GM23338 (cell line): Measurements from ENCODE around the gene KRTAP2-2. TPM values are rescaled to one million over a fixed set of nuclear protein-coding genes. Genes with fewer than 3 reads are reported as not detected.
"Not testable (repeated sequence)": the region's sequence is repeated elsewhere in the genome, so short reads cannot be mapped to it uniquely, and the experiment has no call there.

Experiments used
- ATAC-seq: fragments of 200-7000 bp; cut with Tn5 transposase; 3 replicates; pipeline ENCODE4 v1.9.1; 2020
- DNase-seq: peaks from one replicate; pipeline ENCODE4 v3.0.0-alpha.2; 2015; ENCODE audit warnings: low spot score
- H2AFZ ChIP-seq: fragments of 200-600 bp; sonication (generic); 2 replicates; pipeline ENCODE4 v1.8.0; 2016; ENCODE audit warnings: antibody characterized with exemption, mild to moderate bottlenecking, moderate library complexity
- H3F3A ChIP-seq: fragments of 200-600 bp; sonication (generic); replicated peaks from 2 replicates; pipeline ENCODE4 v1.8.0; 2017; ENCODE audit warnings: antibody characterized with exemption, mixed run types, low read depth
- H3K27ac ChIP-seq: fragments of 200-600 bp; sonication (generic); 2 replicates; pipeline ENCODE4 v1.6.1; 2016; ENCODE audit warnings: low read depth
- H3K27me3 ChIP-seq: fragments of 200-600 bp; sonication (generic); 2 replicates; pipeline ENCODE4 v1.8.0; 2016; ENCODE audit warnings: mild to moderate bottlenecking, mixed run types, moderate library complexity; ENCODE audit not compliant: insufficient read depth
- H3K36me3 ChIP-seq: fragments of 200-600 bp; sonication (generic); 2 replicates; pipeline ENCODE4 v1.8.0; 2016; ENCODE audit warnings: mild to moderate bottlenecking; ENCODE audit not compliant: insufficient read depth
- H3K4me1 ChIP-seq: fragments of 200-600 bp; sonication (generic); 2 replicates; pipeline ENCODE4 v1.8.0; 2016; ENCODE audit warnings: mild to moderate bottlenecking, moderate library complexity; ENCODE audit not compliant: insufficient read depth
- H3K4me2 ChIP-seq: fragments of 200-600 bp; sonication (generic); 2 replicates; pipeline ENCODE4 v1.7.1; 2017; ENCODE audit warnings: mixed run types
- H3K4me3 ChIP-seq: fragments of 200-600 bp; sonication (generic); 2 replicates; pipeline ENCODE4 v1.6.1; 2016; ENCODE audit warnings: mixed run types
- H3K79me2 ChIP-seq: fragments of 200-600 bp; sonication (generic); replicated peaks from 2 replicates; pipeline ENCODE4 v1.8.0; 2017; ENCODE audit warnings: mild to moderate bottlenecking; ENCODE audit not compliant: insufficient read depth
- H3K9me2 ChIP-seq: fragments of 200-600 bp; sonication (generic); 2 replicates; pipeline ENCODE4 v1.8.0; 2017; ENCODE audit not compliant: insufficient read depth
- H4K20me1 ChIP-seq: fragments of 200-600 bp; sonication (generic); replicated peaks from 2 replicates; pipeline ENCODE4 v1.8.0; 2017; ENCODE audit warnings: mild to moderate bottlenecking; ENCODE audit not compliant: insufficient read depth
- H3K27ac Mint-ChIP-seq: 2 replicates; pipeline ENCODE4 v1.8.0; 2020; ENCODE audit warnings: inconsistent platforms, mild to moderate bottlenecking, moderate library complexity, mixed read lengths
- H3K27me3 Mint-ChIP-seq: 3 replicates; pipeline ENCODE4 v1.8.0; 2022; ENCODE audit warnings: low read depth, mild to moderate bottlenecking, moderate library complexity, mixed read lengths, inconsistent platforms; ENCODE audit not compliant: insufficient read depth, poor library complexity
- H3K36me3 Mint-ChIP-seq: 3 replicates; pipeline ENCODE4 v1.8.0; 2021; ENCODE audit warnings: low read depth, mild to moderate bottlenecking, inconsistent platforms, moderate library complexity, mixed read lengths
- H3K4me1 Mint-ChIP-seq: 3 replicates; pipeline ENCODE4 v1.8.0; 2020; ENCODE audit warnings: mild to moderate bottlenecking, inconsistent platforms, mixed read lengths
- H3K4me3 Mint-ChIP-seq: 3 replicates; pipeline ENCODE4 v1.8.0; 2021; ENCODE audit warnings: moderate library complexity, mild to moderate bottlenecking, inconsistent platforms, mixed read lengths
- H3K9me3 Mint-ChIP-seq: 3 replicates; pipeline ENCODE4 v1.8.0; 2020; ENCODE audit warnings: moderate library complexity, mild to moderate bottlenecking, inconsistent platforms, mixed read lengths
- CTCF ChIP-seq, 2 experiments: fragments of 200-600 bp in 1 of 2; sonication (generic) in 1 of 2; conservative IDR thresholded peaks; 2 replicates each; pipeline versions ENCODE4 v1.5.1 to v1.6.1; 2016 to 2017; ENCODE audit warnings: antibody characterized with exemption in 2 of 2, low read depth in 2 of 2, mild to moderate bottlenecking in 2 of 2, moderate library complexity in 1 of 2
- ETS1 ChIP-seq: IDR thresholded peaks from 2 replicates; pipeline ENCODE4 v1.6.1; 2016; ENCODE audit warnings: antibody characterized with exemption
- EZH2phosphoT487 ChIP-seq: fragments of 200-600 bp; sonication (generic); IDR thresholded peaks from one replicate; pipeline ENCODE4 v1.8.1; 2018; ENCODE audit warnings: antibody characterized with exemption; ENCODE audit not compliant: unreplicated experiment
- JUNB ChIP-seq: IDR thresholded peaks from one replicate; pipeline ENCODE4 v1.6.1; 2016; ENCODE audit warnings: antibody characterized with exemption; ENCODE audit not compliant: unreplicated experiment
- NANOG ChIP-seq: IDR thresholded peaks from 2 replicates; pipeline ENCODE4 v1.6.1; 2016; ENCODE audit warnings: antibody characterized with exemption, borderline replicate concordance
- POLR2AphosphoS5 ChIP-seq: IDR thresholded peaks from 2 replicates; pipeline ENCODE4 v1.6.1; 2016; ENCODE audit warnings: antibody characterized with exemption, low read depth
- REST ChIP-seq: IDR thresholded peaks from one replicate; pipeline ENCODE4 v1.6.1; 2018; ENCODE audit warnings: antibody characterized with exemption; ENCODE audit not compliant: unreplicated experiment
- STAT1 ChIP-seq: IDR thresholded peaks from one replicate; pipeline ENCODE4 v1.6.1; 2016; ENCODE audit warnings: antibody characterized with exemption; ENCODE audit not compliant: unreplicated experiment
- ZNF114 ChIP-seq: fragments of 250-450 bp; sonication (Bioruptor Pico); IDR thresholded peaks from 2 replicates; pipeline ENCODE4 v1.5.0; 2020; ENCODE audit warnings: mild to moderate bottlenecking, moderate library complexity
- ZNF331 ChIP-seq: fragments of 250-450 bp; sonication (Bioruptor Pico); IDR thresholded peaks from 2 replicates; pipeline ENCODE4 v1.5.0; 2020; ENCODE audit warnings: low read depth, mild to moderate bottlenecking, moderate library complexity
- polyA plus RNA-seq: library from polyadenylated mRNA; unstranded; fragments of >200 nt; fragmentation: Nextera tagmentation; extraction: Ambion mirVana; gene quantifications from 2 replicates; pipeline ENCODE4 v1.2.1, GENCODE V29; 2016
- total RNA-seq: library from RNA; depleted of rRNA; stranded (reverse); fragments of >200 nt; shearing (Covaris generic); gene quantifications from 2 replicates; pipeline ENCODE4 v1.2.3, GENCODE V29; 2014

KRTAP2-2 gene
- total and polyA plus RNA-seq, 2 experiments from 2014 or later = not detected

GRCh38 chr17:41065016-41065689 lies 10.1 kb upstream of the KRTAP2-2 start:
- DNase-seq, H3K9me3 Mint-ChIP-seq, H3K27ac Mint-ChIP-seq, H3F3A ChIP-seq, H3K27me3 ChIP-seq, H3K79me2 ChIP-seq, H3K4me3 ChIP-seq, H2AFZ ChIP-seq, H3K4me1 ChIP-seq, H3K4me2 ChIP-seq, H3K4me1 Mint-ChIP-seq, H3K36me3 Mint-ChIP-seq, H4K20me1 ChIP-seq, H3K4me3 Mint-ChIP-seq, H3K9me2 ChIP-seq, H3K27me3 Mint-ChIP-seq, H3K36me3 ChIP-seq, H3K27ac ChIP-seq: not testable (repeated sequence)
- ATAC-seq = peak; percentile 48

- no peaks in the 10 kb centered on the region for H4K20me1 ChIP-seq
- ATAC-seq = no peak
- H3K36me3 Mint-ChIP-seq = no peaks in the 10 kb centered on the region
- no peak overlapping the region for H2AFZ ChIP-seq
- H3K36me3 ChIP-seq = no peaks in the 10 kb centered on the region
- no peak overlapping the region for H3K27ac ChIP-seq
- no peak for DNase-seq
- H3K27me3 ChIP-seq = no peaks in the 10 kb centered on the region
- H3K9me3 Mint-ChIP-seq = no peaks in the 10 kb centered on the region
- H3K4me2 ChIP-seq = no peak overlapping the region
- no peaks in the 10 kb centered on the region for H3K27me3 Mint-ChIP-seq
- peaks cover 2% of the 10 kb centered on the region for H3K4me1 Mint-ChIP-seq
- H3K4me3 Mint-ChIP-seq = no peak overlapping the region
- H3K4me1 ChIP-seq = 0 out of 2 replicates have a peak, but pooled peaks cover 2% of the 10 kb centered on the region
- no peaks in the 10 kb centered on the region; the same call in none of the 2 replicates for H3K9me2 ChIP-seq
- H3K27ac Mint-ChIP-seq = no peak overlapping the region
- no peaks in the 10 kb centered on the region for H3K79me2 ChIP-seq
- H3K4me3 ChIP-seq = no peak overlapping the region
- H3F3A ChIP-seq = no peaks in the 10 kb centered on the region
- TF ChIP-seq JUNB = no peak
- no peak for TF ChIP-seq CTCF (conservative IDR thresholded peaks at IDR 0.05; ENCODE audit: low read depth in 2 of 2)
- no peak for TF ChIP-seq POLR2AphosphoS5
- no peak for TF ChIP-seq ETS1
- TF ChIP-seq REST = no peak
- TF ChIP-seq ZNF331 (CRISPR knock-in tag) = no peak
- TF ChIP-seq EZH2phosphoT487 = no peak
- no peak for TF ChIP-seq NANOG
- TF ChIP-seq ZNF114 = no peak
- no peak for TF ChIP-seq STAT1
Measured at GRCh38 chr17:41064301-41064700, 9.3 kb upstream of the KRTAP2-2 start.
